DMS53 treated with DMSO at 0.1 percent for 48 hours (cell line): ENCODE data around the gene SCAMP5.
A peak's percentile ranks its signal among the peaks of the same experiment; 100 is the strongest.

Experiments
- DNase-seq: peaks from one replicate; lab custom pipeline; 2025; ENCODE audit not compliant: unreplicated experiment; lab: John Stamatoyannopoulos, UW

The SCAMP5 gene

GRCh38 chr15:74995182-74995778 is at the start of gene SCAMP5:
Gene SCAMP5 (plus strand): TSS chr15:74995563. CDS start chr15:75011840, 16,277 bp downstream.
- peak; percentile 81 for DNase-seq

GRCh38 chr15:74950078-74950908 is 45.1 kb upstream of the SCAMP5 start:
- peak; percentile 58 for DNase-seq

GRCh38 chr15:74951006-74951405 is 44.4 kb upstream of the SCAMP5 start:
- DNase-seq = no peak

GRCh38 chr15:74954515-74954914 is 40.8 kb upstream of the SCAMP5 start:
- DNase-seq = no peak

GRCh38 chr15:74955017-74955416 is 40.3 kb upstream of the SCAMP5 start:
- DNase-seq = no peak

GRCh38 chr15:74955796-74956647 is 39.3 kb upstream of the SCAMP5 start:
- peak; percentile 34 for DNase-seq

- DNase-seq = peak; percentile 82
Observed at GRCh38 chr15:74956648-74957475, 38.5 kb upstream of the SCAMP5 start, which contains the start of gene RPP25. Gene RPP25 (minus strand): TSS chr15:74956772. CDS start chr15:74956583, 189 bp downstream.

GRCh38 chr15:74957476-74958035 is 37.8 kb upstream of the SCAMP5 start:
- DNase-seq = no peak

- peak; percentile 17 for DNase-seq
Observed at GRCh38 chr15:74958320-74958907, 36.9 kb upstream of the SCAMP5 start.

GRCh38 chr15:74958908-74959585 is 36.3 kb upstream of the SCAMP5 start:
- no peak for DNase-seq

GRCh38 chr15:74959586-74959939 is 35.8 kb upstream of the SCAMP5 start:
- no peak for DNase-seq

GRCh38 chr15:74960286-74960685 is 35.1 kb upstream of the SCAMP5 start:
- DNase-seq = no peak

GRCh38 chr15:74960995-74961588 is 34.3 kb upstream of the SCAMP5 start:
- no peak for DNase-seq

- no peak for DNase-seq
Observed at GRCh38 chr15:74961616-74962015, 33.7 kb upstream of the SCAMP5 start.

GRCh38 chr15:74962219-74962618 is 33.1 kb upstream of the SCAMP5 start:
- no peak for DNase-seq

GRCh38 chr15:74962671-74963070 is 32.7 kb upstream of the SCAMP5 start:
- DNase-seq = no peak

GRCh38 chr15:74963213-74963612 is 32.1 kb upstream of the SCAMP5 start:
- no peak for DNase-seq

- DNase-seq = peak; percentile 33
Observed at GRCh38 chr15:74964794-74965193, 30.6 kb upstream of the SCAMP5 start.

GRCh38 chr15:74967670-74968069 is 27.7 kb upstream of the SCAMP5 start:
- no peak for DNase-seq
